ENCODE results near the gene SIK3. TPM values are rescaled to one million over a fixed set of nuclear protein-coding genes. Genes with fewer than 3 reads are reported as not detected.
"Not testable (repeated sequence)": the region's sequence is repeated elsewhere in the genome, so short reads cannot be mapped to it uniquely, and the experiment has no call there.

The SIK3 gene
- total RNA-seq, 1 donor from 2014 or later, result 29.4 TPM

GRCh38 chr11:117054382-117054781 is 43.8 kb downstream of the SIK3 start:
- TF ChIP-seq CTCF (IDR thresholded peaks at IDR 0.05; ENCODE audit: unreplicated experiment), result no peak
- Mint-ChIP-seq H3K27me3 (ENCODE audit: unreplicated experiment) (peaks cover 2% of the 10 kb centered on the region), H3K36me3 (ENCODE audit: low read depth, unreplicated experiment) (no peaks in the 10 kb centered on the region), H3K9me3 (ENCODE audit: unreplicated experiment) (no peaks in the 10 kb centered on the region), H3K4me3 (ENCODE audit: unreplicated experiment) (no peak overlapping the region), H3K27ac (ENCODE audit: unreplicated experiment) (no peak overlapping the region), H3K4me1 (ENCODE audit: unreplicated experiment) (peaks cover 13% of the 10 kb centered on the region)
- no peak for DNase-seq (ENCODE audit: low spot score)

GRCh38 chr11:117052196-117053149 is 45.8 kb downstream of the SIK3 start:
- Mint-ChIP-seq H3K4me3 (ENCODE audit: unreplicated experiment) (no peak overlapping the region), H3K9me3 (ENCODE audit: unreplicated experiment) (no peaks in the 10 kb centered on the region), H3K4me1 (ENCODE audit: unreplicated experiment) (peaks cover 3% of the 10 kb centered on the region), H3K36me3 (ENCODE audit: low read depth, unreplicated experiment) (no peaks in the 10 kb centered on the region), H3K27me3 (ENCODE audit: unreplicated experiment) (no peaks in the 10 kb centered on the region), H3K27ac (ENCODE audit: unreplicated experiment) (no peak overlapping the region)
- TF ChIP-seq CTCF (IDR thresholded peaks at IDR 0.05; ENCODE audit: unreplicated experiment), result no peak
- no peak for DNase-seq (ENCODE audit: low spot score)

GRCh38 chr11:117050121-117050520 is 48.1 kb downstream of the SIK3 start:
- H3K27me3 Mint-ChIP-seq (ENCODE audit: unreplicated experiment); DNase-seq (ENCODE audit: low spot score); H3K4me3 Mint-ChIP-seq (ENCODE audit: unreplicated experiment); H3K27ac Mint-ChIP-seq (ENCODE audit: unreplicated experiment); H3K36me3 Mint-ChIP-seq (ENCODE audit: low read depth, unreplicated experiment); H3K9me3 Mint-ChIP-seq (ENCODE audit: unreplicated experiment): not testable (repeated sequence)
- peaks cover 12% of the 10 kb centered on the region for H3K4me1 Mint-ChIP-seq (ENCODE audit: unreplicated experiment)

GRCh38 chr11:117046627-117047026 is 51.6 kb downstream of the SIK3 start:
- DNase-seq (ENCODE audit: low spot score); H3K9me3 Mint-ChIP-seq (ENCODE audit: unreplicated experiment); H3K27me3 Mint-ChIP-seq (ENCODE audit: unreplicated experiment); H3K36me3 Mint-ChIP-seq (ENCODE audit: low read depth, unreplicated experiment); H3K4me3 Mint-ChIP-seq (ENCODE audit: unreplicated experiment); H3K27ac Mint-ChIP-seq (ENCODE audit: unreplicated experiment): not testable (repeated sequence)
- H3K4me1 Mint-ChIP-seq (ENCODE audit: unreplicated experiment), result peaks cover 36% of the 10 kb centered on the region

- Mint-ChIP-seq H3K27ac (ENCODE audit: unreplicated experiment) (peak overlapping the region; percentile 4), H3K27me3 (ENCODE audit: unreplicated experiment) (no peaks in the 10 kb centered on the region), H3K9me3 (ENCODE audit: unreplicated experiment) (no peaks in the 10 kb centered on the region), H3K36me3 (ENCODE audit: low read depth, unreplicated experiment) (no peaks in the 10 kb centered on the region), H3K4me3 (ENCODE audit: unreplicated experiment) (no peak overlapping the region), H3K4me1 (ENCODE audit: unreplicated experiment) (peaks cover 39% of the 10 kb centered on the region)
- no peak for DNase-seq (ENCODE audit: low spot score)
- no peak for TF ChIP-seq CTCF (IDR thresholded peaks at IDR 0.05; ENCODE audit: unreplicated experiment)
Observed at GRCh38 chr11:117045956-117046355, 52.3 kb downstream of the SIK3 start.

GRCh38 chr11:117045196-117045595 is 53.0 kb downstream of the SIK3 start:
- DNase-seq (ENCODE audit: low spot score), result no peak
- Mint-ChIP-seq H3K4me1 (ENCODE audit: unreplicated experiment) (peaks cover 40% of the 10 kb centered on the region), H3K4me3 (ENCODE audit: unreplicated experiment) (no peak overlapping the region), H3K27me3 (ENCODE audit: unreplicated experiment) (no peaks in the 10 kb centered on the region), H3K27ac (ENCODE audit: unreplicated experiment) (peak overlapping the region; percentile 71), H3K36me3 (ENCODE audit: low read depth, unreplicated experiment) (no peaks in the 10 kb centered on the region), H3K9me3 (ENCODE audit: unreplicated experiment) (no peaks in the 10 kb centered on the region)
- TF ChIP-seq CTCF (IDR thresholded peaks at IDR 0.05; ENCODE audit: unreplicated experiment), result no peak
